ENCODE results near the gene BRAP.

DNA sequence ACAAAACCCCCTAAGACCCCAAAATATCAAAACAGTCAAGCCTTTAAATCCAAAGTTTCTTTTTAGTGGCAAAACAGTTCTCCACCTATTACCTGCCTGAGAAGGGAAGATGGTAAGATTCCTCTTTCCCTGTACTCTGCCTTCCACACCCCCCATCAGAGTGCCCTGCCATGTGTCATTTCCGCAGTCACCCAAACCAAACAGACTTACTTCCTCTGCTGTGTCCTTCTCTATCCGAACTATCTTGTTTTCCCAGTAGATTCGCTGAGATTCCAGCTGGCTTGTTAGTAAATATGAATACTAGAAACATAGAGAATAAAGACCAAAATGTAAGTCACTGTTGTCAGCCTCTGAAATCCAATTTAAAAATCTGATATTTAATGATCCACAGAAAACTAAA lies 30.4 kb downstream of the BRAP start:
- TF ChIP-seq, protein P1, sequence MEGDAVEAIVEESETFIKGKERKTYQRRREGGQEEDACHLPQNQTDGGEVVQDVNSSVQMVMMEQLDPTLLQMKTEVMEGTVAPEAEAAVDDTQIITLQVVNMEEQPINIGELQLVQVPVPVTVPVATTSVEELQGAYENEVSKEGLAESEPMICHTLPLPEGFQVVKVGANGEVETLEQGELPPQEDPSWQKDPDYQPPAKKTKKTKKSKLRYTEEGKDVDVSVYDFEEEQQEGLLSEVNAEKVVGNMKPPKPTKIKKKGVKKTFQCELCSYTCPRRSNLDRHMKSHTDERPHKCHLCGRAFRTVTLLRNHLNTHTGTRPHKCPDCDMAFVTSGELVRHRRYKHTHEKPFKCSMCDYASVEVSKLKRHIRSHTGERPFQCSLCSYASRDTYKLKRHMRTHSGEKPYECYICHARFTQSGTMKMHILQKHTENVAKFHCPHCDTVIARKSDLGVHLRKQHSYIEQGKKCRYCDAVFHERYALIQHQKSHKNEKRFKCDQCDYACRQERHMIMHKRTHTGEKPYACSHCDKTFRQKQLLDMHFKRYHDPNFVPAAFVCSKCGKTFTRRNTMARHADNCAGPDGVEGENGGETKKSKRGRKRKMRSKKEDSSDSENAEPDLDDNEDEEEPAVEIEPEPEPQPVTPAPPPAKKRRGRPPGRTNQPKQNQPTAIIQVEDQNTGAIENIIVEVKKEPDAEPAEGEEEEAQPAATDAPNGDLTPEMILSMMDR (IDR thresholded peaks at IDR 0.05): no peak
- TF ChIP-seq POLR2A (IDR thresholded peaks at IDR 0.05): no peak

Measured in Peyer's patch (tissue), 4 donors.